ENCODE data around the gene COL9A3. TPM values are rescaled to one million over a fixed set of nuclear protein-coding genes. Genes with fewer than 3 reads are reported as not detected.
A peak's percentile ranks its signal among the peaks of the same experiment; 100 is the strongest.

The COL9A3 gene
- total RNA-seq, 1 experiment from 2014 or later = 150 TPM

DNA sequence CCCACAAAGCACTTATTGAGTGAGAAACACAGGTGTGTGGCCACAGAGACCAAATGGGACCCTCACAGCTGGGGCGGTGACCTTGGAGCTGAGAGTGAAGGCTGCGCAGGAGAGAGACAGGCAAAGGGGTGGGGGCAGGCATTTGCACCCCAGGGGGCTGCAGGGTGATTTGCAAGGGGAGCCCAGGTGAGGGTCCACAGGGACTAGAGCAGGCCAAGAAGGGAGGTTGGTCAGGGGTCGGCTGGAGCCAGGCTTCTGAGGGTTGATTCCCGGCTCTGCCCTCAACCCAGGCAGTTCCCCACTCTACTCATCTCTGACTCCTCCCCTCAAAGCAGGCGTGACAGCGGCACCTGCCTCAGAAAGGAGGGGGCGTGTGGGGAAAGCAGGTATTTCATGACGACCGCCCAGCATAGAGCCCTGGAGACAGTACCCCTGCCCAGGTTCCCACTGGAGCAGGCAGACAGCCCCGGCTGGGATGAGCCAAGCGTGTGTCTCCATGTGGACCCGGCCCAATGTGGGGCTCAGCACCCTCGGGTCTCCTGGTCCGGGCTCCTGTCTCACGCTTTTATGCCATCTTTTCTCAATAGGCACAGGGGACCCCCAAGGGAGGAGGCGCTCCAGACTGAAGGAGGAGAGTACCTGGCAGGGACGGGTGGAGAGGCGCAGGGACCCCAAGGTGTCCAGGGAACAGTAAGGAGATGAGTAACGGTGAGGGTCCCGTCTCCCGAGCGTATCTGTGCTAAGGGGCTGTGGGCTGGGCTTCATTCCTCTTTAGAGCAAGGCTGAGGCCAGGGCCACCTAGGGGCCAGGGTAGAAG is 23.7 kb upstream of the COL9A3 start:
- H3T11ph ChIP-seq (ENCODE audit: low read length) = no peak overlapping the region
- no peak overlapping the region for H3K4me2 ChIP-seq (ENCODE audit: insufficient read depth, insufficient read length, low read length)
- H4K91ac ChIP-seq (ENCODE audit: insufficient read length, low read depth, low read length) = no peak overlapping the region
- peak; percentile 56 for DNase-seq
- H3K36me3 Mint-ChIP-seq (ENCODE audit: insufficient read depth in 1 of 3, low read depth in 3 of 3) = peaks cover 2 to 7% (median 4%) of the 10 kb centered on the region in 3 experiments; a peak in 6 of 7 replicates
- no peak overlapping the region for H3K18ac ChIP-seq (ENCODE audit: insufficient read length, low read depth, low read length)
- no CpG with 5 or more reads among the region's 22 CpGs for WGBS (ENCODE audit: extremely low coverage, insufficient read length, low lambda C conversion rate)
- no peak overlapping the region for H2BK20ac ChIP-seq (ENCODE audit: low read depth, low read length, poor library complexity, severe bottlenecking)
- no peaks in the 10 kb centered on the region for H3K79me1 ChIP-seq (ENCODE audit: insufficient read depth, low read depth, low read length, poor library complexity, severe bottlenecking)
- no peak overlapping the region for H3K56ac ChIP-seq (ENCODE audit: insufficient read length, low read depth, low read length)
- H3K9me3 Mint-ChIP-seq = no peaks in the 10 kb centered on the region; a peak in 1 of 5 replicates
- TF ChIP-seq, protein P1, sequence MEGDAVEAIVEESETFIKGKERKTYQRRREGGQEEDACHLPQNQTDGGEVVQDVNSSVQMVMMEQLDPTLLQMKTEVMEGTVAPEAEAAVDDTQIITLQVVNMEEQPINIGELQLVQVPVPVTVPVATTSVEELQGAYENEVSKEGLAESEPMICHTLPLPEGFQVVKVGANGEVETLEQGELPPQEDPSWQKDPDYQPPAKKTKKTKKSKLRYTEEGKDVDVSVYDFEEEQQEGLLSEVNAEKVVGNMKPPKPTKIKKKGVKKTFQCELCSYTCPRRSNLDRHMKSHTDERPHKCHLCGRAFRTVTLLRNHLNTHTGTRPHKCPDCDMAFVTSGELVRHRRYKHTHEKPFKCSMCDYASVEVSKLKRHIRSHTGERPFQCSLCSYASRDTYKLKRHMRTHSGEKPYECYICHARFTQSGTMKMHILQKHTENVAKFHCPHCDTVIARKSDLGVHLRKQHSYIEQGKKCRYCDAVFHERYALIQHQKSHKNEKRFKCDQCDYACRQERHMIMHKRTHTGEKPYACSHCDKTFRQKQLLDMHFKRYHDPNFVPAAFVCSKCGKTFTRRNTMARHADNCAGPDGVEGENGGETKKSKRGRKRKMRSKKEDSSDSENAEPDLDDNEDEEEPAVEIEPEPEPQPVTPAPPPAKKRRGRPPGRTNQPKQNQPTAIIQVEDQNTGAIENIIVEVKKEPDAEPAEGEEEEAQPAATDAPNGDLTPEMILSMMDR (conservative IDR thresholded peaks at IDR 0.05) = no peak
- no peak overlapping the region for H2AK5ac ChIP-seq (ENCODE audit: insufficient read length, low read length)
- no peaks in the 10 kb centered on the region for H3K79me2 ChIP-seq (ENCODE audit: insufficient read depth, low read length)
- no peak overlapping the region for H4K5ac ChIP-seq (ENCODE audit: insufficient read length, low read depth, low read length)
- H3K9ac ChIP-seq (ENCODE audit: extremely low read depth, insufficient read length, low read length) = no peak overlapping the region
- H3K9me3 ChIP-seq (ENCODE audit: control insufficient read depth, low read depth, low read length) = no peaks in the 10 kb centered on the region
- H3K27me3 Mint-ChIP-seq (ENCODE audit: low read depth) = peaks cover 33% of the 10 kb centered on the region
- H4K8ac ChIP-seq (replicated peaks; ENCODE audit: insufficient read length, low read depth, low read length) = no peak overlapping the region
- H2BK15ac ChIP-seq (ENCODE audit: low read depth, low read length) = no peak overlapping the region
- no peak overlapping the region for H2BK5ac ChIP-seq (ENCODE audit: insufficient read length, low read length)
- H3K4me1 Mint-ChIP-seq = peaks cover 13 to 22% of the 10 kb centered on the region in 2 experiments
- H3K23ac ChIP-seq (ENCODE audit: insufficient read length, low read depth, low read length) = no peak overlapping the region
- H3K23me2 ChIP-seq (ENCODE audit: insufficient read length, low read depth, low read length, poor library complexity, severe bottlenecking) = peaks cover 4% of the 10 kb centered on the region
- H2BK120ac ChIP-seq (ENCODE audit: low read depth, low read length, poor library complexity, severe bottlenecking) = no peak overlapping the region
- H2AFZ ChIP-seq (ENCODE audit: low read length) = no peak overlapping the region
- H3K4me1 ChIP-seq (ENCODE audit: insufficient read depth, low read length) = no peaks in the 10 kb centered on the region
- H3K14ac ChIP-seq (ENCODE audit: insufficient read depth, low read length) = no peak overlapping the region
- H3K4ac ChIP-seq (ENCODE audit: low read depth, low read length) = no peak overlapping the region
- no peak overlapping the region for H3K27ac ChIP-seq (ENCODE audit: insufficient read length, low read depth, low read length)
- H2BK12ac ChIP-seq (ENCODE audit: insufficient read length, low read depth, low read length) = no peak overlapping the region
- no peaks in the 10 kb centered on the region for H4K20me1 ChIP-seq (ENCODE audit: control insufficient read depth, insufficient read depth, insufficient read length)
- no peak overlapping the region for H3K27ac Mint-ChIP-seq
- H3K4me3 Mint-ChIP-seq = peak overlapping the region in 1 of 2 experiments; percentile 23; a peak in 2 of 5 replicates
- no peaks in the 10 kb centered on the region for H3K27me3 ChIP-seq (ENCODE audit: insufficient read depth, low read length)

Measured in H9 (cell line).